ENCODE measurements around the gene DBN1. TPM values are rescaled to one million over a fixed set of nuclear protein-coding genes. Genes with fewer than 3 reads are reported as not detected.

The DBN1 gene
- total RNA-seq, 4 donors from 2014 or later: 61.4 to 98.8 (median 68.0) TPM

DNA sequence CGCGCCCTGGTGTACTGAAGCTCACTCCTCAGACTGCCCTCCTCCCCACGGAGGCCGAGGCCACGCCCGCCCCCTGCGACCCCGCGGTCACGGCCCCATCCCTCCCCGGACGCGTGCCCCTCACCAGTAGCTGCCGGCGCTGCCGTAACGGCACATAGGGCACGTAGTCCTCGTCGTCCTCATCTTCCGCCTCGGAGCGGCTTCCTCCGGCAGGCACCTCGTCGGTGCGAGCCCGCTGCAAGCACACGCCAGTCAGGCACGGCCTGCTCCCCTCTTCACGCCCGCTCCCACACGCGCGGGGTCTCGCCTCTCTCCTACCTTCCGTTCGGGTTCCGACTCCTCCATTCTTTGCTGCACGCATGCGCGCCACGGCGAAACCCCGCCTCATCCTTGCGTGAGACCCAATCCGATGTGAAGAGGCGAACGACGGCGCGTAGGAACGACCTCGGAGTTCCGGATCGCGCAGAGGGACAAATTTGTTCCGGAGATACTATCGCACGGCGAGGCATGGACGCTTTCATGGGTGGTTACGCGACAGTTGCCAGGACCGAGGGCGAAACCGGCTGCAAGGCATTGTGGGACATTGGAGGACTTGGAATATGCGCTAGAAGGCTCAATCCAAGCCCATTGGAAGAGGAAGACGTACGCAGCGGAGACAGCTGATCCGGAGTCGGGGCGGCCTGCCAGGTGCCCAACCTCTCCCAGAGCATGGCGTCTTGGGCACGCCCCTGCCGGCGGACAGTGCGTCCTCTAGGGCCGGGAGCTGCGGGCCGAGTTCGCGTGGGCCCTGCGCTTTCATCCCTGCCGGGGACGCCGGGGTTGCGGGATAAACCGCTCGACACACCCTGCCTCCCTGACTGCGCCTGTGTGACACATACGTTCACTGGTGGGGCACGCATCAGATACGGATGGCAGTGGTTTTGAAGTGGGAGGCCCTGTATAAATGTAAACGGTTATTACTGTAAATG is 43.5 kb upstream of the DBN1 start, which contains the start of gene DDX41:
Gene DDX41 (minus strand): TSS at position 361 of the 968 bp plus-strand sequence. CDS start 16 bp downstream, at position 345.
- Histone ChIP-seq H3K4me3 (replicated peaks in 1 of 3) (peak within 1 kb of the TSS; percentile 43 to 77 (median 67)), H3K36me3 (peaks cover 55% of the 10 kb centered on the region in 2 donors), H3K27ac (peak within 1 kb of the TSS; percentile 61 to 79 (median 64)), H3K27me3 (no peaks in the 10 kb centered on the region), H3K9me3 (no peaks in the 10 kb centered on the region), H3K4me1 (peaks cover 9 to 10% of the 10 kb centered on the region in 2 donors)
- TF ChIP-seq POLR2A (IDR thresholded peaks at IDR 0.05): peak; percentile 12 to 61
- TF ChIP-seq, protein P1, sequence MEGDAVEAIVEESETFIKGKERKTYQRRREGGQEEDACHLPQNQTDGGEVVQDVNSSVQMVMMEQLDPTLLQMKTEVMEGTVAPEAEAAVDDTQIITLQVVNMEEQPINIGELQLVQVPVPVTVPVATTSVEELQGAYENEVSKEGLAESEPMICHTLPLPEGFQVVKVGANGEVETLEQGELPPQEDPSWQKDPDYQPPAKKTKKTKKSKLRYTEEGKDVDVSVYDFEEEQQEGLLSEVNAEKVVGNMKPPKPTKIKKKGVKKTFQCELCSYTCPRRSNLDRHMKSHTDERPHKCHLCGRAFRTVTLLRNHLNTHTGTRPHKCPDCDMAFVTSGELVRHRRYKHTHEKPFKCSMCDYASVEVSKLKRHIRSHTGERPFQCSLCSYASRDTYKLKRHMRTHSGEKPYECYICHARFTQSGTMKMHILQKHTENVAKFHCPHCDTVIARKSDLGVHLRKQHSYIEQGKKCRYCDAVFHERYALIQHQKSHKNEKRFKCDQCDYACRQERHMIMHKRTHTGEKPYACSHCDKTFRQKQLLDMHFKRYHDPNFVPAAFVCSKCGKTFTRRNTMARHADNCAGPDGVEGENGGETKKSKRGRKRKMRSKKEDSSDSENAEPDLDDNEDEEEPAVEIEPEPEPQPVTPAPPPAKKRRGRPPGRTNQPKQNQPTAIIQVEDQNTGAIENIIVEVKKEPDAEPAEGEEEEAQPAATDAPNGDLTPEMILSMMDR (IDR thresholded peaks at IDR 0.05): peak in 2 of 6 experiments; percentile 14 to 29
- peak; percentile 98 to 99 for DNase-seq
- 0 to 1% methylated on average over 25 to 71 of the region's 96 CpGs for WGBS, 2 donors
- intact Hi-C loops (cut with DNase I): no loop called here

DNA sequence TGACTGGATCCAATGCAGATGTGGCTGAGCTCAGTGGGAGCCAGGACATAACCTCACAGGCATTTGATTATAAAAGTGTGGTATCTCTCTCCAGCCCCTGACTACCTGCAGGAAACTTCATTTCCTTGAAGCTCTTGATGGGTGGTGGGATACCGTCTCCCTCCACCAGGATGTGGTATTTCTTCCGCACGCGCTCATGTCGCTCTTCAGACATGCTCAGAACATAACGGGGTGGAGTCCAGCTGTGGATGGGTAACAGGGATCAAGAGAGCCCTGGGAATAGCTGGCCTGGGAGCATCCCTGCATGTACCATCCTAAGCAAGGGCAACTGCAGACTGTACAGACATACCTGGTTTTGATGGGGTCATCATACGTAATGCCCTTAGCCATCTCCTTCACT is 42.1 kb upstream of the DBN1 start:
- no peak for DNase-seq
- TF ChIP-seq, protein P1 (IDR thresholded peaks at IDR 0.05): no peak
- TF ChIP-seq POLR2A (IDR thresholded peaks at IDR 0.05): no peak
- no peaks in the 10 kb centered on the region for H3K27me3 ChIP-seq
- H3K4me3 ChIP-seq (replicated peaks in 1 of 3): peak overlapping the region in 1 of 3 donors; percentile 67
- H3K4me1 ChIP-seq: peaks cover 9 to 10% of the 10 kb centered on the region in 2 donors
- 88 to 94% methylated on average over 7 of the region's 7 CpGs for WGBS, 2 donors
- H3K36me3 ChIP-seq: peaks cover 54 to 55% of the 10 kb centered on the region in 2 donors
- H3K27ac ChIP-seq: no peak overlapping the region
- no peaks in the 10 kb centered on the region for H3K9me3 ChIP-seq
- intact Hi-C loops (cut with DNase I): no loop called here

DNA sequence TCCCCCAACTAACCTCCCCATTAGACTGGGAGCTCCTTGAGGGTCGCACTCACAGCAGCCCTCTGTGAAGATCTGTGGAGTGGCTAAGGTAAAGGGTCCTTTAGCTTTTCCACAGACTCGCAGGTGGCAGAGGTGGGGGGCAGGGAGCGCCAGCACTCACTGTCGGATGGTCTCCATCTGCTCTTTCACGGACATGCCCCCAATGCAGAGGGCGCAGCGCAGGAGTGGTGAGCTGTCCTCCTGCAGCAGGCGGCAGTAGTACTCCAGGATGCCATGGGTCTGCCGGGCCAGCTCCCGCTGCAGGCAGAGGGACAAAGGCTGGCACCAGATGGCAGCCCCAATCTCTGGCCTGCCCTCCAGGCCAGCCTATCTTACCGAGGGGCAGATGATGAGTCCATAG is 41.1 kb upstream of the DBN1 start:
- Histone ChIP-seq H3K27ac (no peak overlapping the region), H3K27me3 (no peaks in the 10 kb centered on the region), H3K9me3 (no peaks in the 10 kb centered on the region), H3K4me3 (replicated peaks in 1 of 3) (no peak overlapping the region), H3K4me1 (peaks cover 9 to 10% of the 10 kb centered on the region in 2 donors), H3K36me3 (peaks cover 44 to 45% of the 10 kb centered on the region in 2 donors)
- DNase-seq: no peak
- intact Hi-C loops (cut with DNase I): no loop called here
- 90 to 98% methylated on average over 9 to 10 of the region's 11 CpGs for WGBS, 2 donors
- TF ChIP-seq, protein P1 (IDR thresholded peaks at IDR 0.05): no peak
- no peak for TF ChIP-seq POLR2A (IDR thresholded peaks at IDR 0.05)

DNA sequence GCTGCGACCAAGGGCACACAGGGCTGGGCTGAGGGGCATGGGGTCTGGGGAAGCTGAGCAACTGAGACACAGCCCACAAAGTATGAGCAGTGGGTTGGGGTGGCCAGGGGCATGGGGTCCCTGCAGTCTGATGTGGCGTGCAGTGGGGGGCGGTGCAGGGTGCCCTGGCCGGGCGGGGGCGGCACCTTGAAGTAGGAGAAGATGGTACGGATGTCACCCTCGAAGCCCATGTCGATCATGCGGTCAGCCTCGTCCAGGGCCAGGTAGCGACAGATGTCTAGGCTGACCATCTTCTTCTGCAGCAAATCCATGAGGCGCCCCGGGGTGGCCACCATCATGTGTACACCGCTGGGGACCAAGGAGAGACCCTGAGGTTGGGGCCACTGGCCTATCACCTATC is 40.1 kb upstream of the DBN1 start:
- Histone ChIP-seq H3K9me3 (no peaks in the 10 kb centered on the region), H3K36me3 (peaks cover 42 to 43% of the 10 kb centered on the region in 2 donors), H3K27ac (no peak overlapping the region), H3K4me3 (replicated peaks in 1 of 3) (no peak overlapping the region), H3K4me1 (peaks cover 9 to 10% of the 10 kb centered on the region in 2 donors), H3K27me3 (no peaks in the 10 kb centered on the region)
- TF ChIP-seq POLR2A (IDR thresholded peaks at IDR 0.05): no peak
- DNase-seq: no peak
- intact Hi-C loops (cut with DNase I): no loop called here
- WGBS, 2 donors: 96% methylated on average over 14 to 15 of the region's 15 CpGs

GRCh38 chr5:177512736-177513380 is 39.4 kb upstream of the DBN1 start:
- Histone ChIP-seq H3K36me3 (peaks cover 42 to 43% of the 10 kb centered on the region in 2 donors), H3K4me3 (replicated peaks in 1 of 3) (no peak overlapping the region), H3K9me3 (no peaks in the 10 kb centered on the region), H3K4me1 (peaks cover 9 to 10% of the 10 kb centered on the region in 2 donors), H3K27me3 (no peaks in the 10 kb centered on the region), H3K27ac (no peak overlapping the region)
- TF ChIP-seq, protein P1 (IDR thresholded peaks at IDR 0.05): no peak
- TF ChIP-seq POLR2A (IDR thresholded peaks at IDR 0.05): no peak
- intact Hi-C loops (cut with DNase I): no loop called here
- WGBS, 2 donors: 90 to 94% methylated on average over 10 to 14 of the region's 16 CpGs
- no peak for DNase-seq
